T-helper 2 cell treated with Interferon-gamma antibody and Interleukin-4, amounts not matched to agents 100 ng/mL and 5 ng/mL, for 36 hours (primary cell): ENCODE data around the gene PIK3C3. TPM values are rescaled to one million over a fixed set of nuclear protein-coding genes. Genes with fewer than 3 reads are reported as not detected.
"Not testable (repeated sequence)": the region's sequence is repeated elsewhere in the genome, so short reads cannot be mapped to it uniquely, and the experiment has no call there.

Experiments
- intact Hi-C: fragments of 100-400 bp; cut with micrococcal nuclease; formaldehyde crosslinking; loops from one replicate; pipeline ENCODE4 v1.15.1; 2023
- total RNA-seq: library from RNA; stranded (reverse); gene quantifications from 2 replicates; pipeline ENCODE4 v1.2.3, GENCODE V29; 2022

PIK3C3 gene
- total RNA-seq, 1 donor from 2014 or later = 44.1 TPM

DNA sequence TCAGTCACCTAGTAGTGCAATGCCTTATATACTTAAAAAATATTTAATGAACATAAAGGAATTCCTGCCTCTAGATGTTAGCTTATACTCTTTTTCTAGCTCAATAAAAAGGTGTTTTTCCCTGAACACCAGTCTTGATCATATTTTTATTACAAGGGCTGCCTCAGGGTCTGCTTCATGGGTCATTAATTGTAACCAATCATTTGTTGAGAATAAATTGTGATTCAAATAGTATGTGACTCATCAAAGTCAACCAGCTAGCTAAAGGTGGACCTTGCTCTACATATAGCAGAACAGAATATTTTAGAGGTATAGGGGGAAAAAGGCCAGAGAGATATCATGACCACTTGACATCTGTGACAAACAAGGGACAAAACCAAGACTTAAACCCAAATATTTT is 114.0 kb downstream of the PIK3C3 start:
- intact Hi-C loops = no loop called here

DNA sequence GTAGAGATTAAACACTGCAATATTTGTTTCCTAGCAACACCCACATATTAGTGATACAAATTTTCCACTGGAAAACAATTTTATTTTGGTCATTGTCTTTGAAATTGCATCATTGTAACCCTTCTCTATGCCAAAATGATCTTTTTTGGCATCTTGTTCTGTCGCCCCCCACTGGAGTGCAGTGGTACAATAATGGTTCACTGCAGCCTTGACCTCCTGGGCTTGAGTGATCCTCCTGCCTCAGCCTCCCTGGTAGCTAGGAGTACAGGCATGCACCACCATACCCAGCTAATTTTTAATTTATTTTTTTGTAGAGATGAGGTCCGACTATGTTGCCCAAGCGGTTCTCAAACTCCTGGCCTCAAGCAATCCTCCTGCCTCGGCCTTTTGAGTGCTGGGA is 117.4 kb downstream of the PIK3C3 start:
- intact Hi-C loops = no loop called here

DNA sequence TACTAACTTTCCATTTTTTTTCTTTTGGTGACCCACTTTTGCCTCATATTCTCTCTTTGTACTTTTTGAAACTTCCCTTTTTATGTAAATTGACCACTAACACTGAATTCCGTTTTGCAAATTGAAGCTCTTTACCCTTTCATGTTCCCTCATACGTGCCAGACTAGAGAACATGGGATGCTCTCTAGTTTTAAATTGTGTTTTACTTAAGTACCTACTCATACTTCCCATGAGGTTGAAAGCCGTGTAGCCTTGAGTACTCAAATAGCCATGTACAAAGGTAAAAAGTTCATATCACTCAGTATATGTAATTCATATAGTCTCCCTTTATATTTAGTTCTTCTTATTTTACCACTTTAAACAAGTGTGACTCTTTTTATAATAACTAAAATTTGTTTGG is 119.7 kb downstream of the PIK3C3 start:
- intact Hi-C loops = no loop called here

DNA sequence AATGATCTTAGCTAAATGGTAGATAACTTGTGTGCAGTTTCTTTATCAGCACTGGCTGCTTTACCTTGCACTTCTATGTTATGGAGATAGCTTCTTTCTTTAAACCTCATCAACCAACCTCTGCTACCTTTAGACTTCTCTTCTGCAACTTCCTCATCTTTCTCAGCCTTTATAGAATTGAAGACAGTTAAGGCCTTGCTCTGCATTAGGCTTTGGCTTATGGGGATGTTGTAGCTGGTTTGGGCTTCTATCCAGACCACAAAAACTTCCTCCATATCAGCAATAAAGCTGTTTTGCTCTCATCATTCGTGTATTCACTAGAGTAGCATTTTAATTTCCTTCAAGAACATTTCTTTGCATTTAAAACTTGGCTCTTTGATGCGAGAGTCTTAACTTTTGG is 123.7 kb downstream of the PIK3C3 start:
- intact Hi-C loops = no loop called here

DNA sequence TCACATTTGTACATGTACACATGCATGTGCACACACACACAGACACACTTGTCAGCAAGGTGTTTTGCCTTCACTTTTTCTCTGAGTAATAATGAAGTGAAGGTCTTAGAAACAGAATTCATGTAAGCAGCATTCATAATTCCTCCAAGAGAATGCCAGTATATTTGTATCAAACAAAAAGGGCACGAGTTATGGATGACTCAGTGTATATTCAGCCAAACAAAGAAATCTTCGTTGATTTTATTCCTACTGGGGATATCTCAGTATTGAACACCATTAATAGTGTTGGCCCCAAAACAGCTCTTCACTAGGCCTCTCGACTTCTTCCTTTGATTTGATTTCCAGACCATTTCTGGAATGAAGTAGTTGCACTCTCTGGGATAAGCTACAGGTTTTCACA is 125.3 kb downstream of the PIK3C3 start:
- intact Hi-C loops = no loop called here

DNA sequence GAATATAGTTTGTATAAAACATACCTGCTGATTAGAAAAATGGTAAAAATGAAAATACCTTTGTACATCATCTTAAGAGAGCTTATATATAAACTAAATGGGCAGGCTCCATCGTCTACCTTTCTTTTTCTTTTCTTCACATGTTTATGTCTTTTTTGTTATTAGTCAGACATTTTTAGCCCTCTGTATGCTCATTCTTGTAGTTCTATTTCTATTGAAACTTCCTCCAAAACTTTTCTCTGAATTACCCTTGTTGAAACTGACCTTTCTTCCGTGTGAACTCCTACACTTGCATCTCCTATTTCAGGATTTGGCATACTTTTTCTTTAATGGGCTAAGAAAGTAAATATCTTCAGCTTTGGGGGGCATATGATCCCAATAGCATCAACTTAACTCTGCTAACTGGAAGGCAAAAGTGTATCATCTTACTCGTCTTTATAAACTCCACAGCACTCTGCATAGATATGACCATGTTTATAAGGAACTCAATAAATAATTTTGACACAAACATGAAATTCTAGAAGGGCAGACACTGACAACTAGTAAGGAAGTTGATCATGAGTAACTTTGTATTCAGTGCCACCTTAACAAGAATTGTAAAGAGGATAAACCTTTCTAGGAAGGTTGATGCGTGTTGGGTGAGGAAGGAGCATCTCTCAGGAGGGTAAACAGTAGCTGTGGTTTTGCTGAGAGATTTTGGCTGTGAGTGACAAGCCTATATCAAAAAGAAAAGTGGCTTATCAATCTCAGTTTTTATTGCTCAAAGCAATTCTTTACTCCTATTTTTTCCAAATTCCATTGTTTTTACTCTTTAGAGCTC is 127.6 kb downstream of the PIK3C3 start:
- intact Hi-C loops = no loop called here

DNA sequence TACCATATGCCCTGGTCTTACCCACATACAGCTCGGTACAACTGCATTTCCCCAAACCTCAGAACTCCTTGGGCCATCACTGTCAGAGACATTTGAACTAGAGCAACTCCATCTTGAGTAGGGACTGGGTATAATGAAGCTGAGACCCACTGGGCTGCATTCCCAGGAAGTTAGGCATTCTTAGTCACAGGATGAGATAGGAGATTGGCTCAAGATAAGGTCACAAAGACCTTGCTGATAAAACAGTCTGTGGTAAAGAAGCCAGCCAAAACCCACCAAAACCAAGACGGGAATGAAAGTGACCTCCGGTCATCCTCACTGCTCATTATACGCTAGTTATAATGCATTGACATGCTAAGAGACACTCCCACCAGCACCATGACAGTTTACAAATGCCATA is 131.3 kb downstream of the PIK3C3 start:
- intact Hi-C loops = no loop called here

DNA sequence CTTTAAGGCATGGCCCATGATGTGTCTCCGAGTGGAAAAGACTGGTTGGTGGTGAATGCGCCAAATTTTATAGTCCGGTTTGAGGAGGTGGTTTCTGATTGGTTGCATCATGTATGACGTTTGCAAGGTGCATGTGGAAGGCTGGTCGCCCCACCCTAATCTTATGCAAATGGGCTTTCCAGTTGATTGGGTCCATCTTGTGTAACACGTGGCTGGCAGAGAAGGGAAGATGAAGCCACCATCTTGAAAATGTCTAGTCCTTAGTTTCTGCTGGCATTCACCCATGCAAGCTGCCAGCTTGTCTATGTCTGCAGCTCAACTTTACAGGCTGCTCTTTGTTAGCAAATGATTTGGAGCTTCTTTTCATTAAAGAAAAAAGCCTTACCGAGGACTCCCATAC is 132.2 kb downstream of the PIK3C3 start:
- intact Hi-C loops = no loop called here

DNA sequence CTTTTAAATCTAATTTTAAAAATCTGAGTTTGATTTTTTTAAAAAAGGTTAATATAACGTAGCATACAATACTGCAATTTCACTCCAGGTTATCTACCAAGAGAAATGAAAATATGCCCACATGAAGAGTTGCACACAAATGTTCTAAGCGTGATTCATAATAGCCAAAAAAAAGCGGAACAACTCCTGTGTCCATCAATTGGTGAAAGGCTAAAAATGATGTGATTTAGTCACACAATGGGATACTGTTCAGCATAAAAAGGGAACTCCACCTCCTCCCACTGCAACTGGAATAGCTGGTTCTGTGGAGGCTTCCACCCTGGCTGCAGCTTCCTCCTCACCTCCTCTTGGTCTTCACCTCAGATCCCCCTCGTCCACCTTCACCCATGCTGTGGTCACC is 132.8 kb downstream of the PIK3C3 start:
- intact Hi-C loops = no loop called here

DNA sequence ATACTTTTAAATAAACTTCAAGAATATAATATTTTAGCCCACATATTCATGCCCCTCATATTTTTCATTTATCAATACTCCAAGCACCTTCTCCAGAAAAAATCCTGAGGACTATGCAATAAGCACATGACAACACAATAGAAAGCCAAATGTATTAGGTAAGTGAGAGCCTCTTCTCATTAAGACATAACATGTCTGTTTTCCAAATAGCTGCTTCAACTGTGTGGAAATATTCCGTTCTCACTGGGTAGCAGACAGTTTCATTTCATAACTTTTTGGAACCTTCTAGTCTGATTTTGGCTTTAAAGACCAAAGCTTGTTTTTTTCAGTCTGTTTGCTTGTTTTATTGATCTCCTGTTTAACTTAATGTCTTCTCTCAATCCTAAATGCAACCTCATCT is 137.8 kb downstream of the PIK3C3 start:
- intact Hi-C loops = no loop called here

DNA sequence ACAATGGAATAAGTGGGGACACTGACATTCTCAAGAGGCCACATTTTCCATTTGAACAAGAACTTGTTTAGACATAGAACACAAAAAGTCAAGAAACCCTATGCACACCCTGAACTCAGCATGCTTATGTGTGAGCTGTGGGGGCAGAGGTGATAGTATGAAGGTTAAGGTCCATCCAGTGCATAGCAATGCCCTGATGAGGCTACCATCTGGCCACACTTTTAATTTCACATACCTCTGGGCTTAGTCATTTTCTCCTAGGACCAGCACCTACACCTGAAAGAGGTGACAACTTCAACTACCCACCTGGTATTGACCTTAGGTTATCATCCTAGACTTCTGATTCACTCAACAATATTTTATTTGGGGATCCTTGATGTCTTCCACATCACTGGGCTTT is 139.8 kb downstream of the PIK3C3 start:
- intact Hi-C loops = no loop called here

DNA sequence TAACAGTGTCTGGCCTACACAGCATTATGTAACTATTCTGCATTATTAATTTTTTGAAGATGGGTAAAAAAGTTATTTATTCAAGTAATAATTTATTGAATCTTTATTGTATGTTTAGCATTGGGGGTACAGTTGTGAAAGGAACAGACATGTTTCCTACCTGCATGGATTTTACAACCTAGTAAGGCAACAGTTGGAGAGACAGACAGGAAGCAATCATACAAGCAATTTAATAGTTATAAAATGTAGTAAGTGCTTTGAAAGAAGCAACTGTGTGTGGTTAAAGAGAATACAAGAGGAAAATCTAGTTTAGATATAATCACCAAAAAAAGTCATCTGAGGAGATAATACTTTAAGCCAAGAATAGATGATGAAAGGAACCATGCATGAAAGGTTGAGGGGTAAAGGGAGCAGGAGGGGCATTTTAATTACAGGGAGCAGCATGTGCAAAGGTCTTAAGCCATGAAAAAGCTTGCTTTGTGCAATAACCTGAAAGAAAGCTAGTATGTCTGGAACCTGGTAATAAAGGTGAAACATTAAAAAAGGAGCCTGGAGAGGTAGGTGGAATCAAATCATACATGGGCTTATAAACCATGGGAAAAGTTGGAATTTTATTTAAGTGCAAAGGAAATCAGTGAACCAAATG is 140.8 kb downstream of the PIK3C3 start:
- intact Hi-C loops = no loop called here

DNA sequence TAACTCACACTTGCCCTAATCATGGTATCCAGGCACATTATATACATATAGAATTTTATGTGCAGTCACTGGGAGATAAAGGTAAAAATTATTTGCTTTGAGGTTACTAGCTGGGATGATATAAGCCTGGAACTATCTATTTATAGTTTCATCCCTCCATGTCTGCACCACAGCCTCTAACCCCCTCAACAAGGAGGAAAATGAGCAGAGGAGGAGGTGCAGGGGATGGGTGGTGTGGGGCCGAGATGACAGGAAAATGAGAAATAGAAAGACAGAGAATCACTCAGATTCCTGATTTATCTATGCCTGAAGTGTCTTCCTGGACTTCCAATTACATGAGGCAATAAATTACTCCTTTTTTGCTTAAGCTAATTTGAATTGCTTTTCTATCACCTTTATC is 145.2 kb downstream of the PIK3C3 start:
- intact Hi-C loops = no loop called here

DNA sequence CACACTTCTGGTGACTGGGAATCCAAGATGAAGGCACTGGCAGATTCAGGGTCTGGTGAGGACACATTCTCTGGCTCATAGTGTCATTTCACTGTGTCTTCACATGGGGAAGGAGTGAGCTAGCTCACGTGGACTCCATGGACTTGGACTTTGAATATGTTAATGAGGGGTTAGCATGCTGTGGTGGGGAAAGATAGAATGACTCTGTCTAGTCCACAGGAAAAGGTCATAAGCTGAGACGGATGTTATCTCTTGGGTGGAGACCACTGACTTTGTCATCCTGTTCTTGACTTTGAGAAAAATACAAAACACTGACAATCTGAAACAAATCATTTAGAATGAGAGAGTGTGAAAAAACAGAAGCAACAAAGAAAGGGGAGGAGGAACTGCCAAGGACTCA is 145.9 kb downstream of the PIK3C3 start:
- intact Hi-C loops = no loop called here

DNA sequence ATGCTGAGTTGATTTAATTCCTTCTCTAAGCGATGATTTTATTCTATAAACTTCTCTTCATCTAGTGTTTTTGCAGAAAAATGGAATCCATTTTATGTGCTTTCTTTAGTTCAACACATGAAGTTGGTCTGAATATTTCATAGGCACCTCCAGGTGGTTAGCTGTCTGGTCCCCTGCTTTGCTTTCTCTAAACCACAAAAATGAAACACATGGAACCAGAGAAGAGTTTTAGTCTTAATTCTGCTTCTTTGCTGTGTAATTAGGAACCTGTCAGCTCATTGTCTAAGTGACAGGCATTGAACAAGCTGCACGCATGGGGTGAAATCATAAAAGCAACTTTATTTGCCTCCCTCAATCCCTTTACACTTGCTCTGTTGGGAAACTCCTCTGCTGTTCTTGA is 150.4 kb downstream of the PIK3C3 start:
- intact Hi-C loops = no loop called here

DNA sequence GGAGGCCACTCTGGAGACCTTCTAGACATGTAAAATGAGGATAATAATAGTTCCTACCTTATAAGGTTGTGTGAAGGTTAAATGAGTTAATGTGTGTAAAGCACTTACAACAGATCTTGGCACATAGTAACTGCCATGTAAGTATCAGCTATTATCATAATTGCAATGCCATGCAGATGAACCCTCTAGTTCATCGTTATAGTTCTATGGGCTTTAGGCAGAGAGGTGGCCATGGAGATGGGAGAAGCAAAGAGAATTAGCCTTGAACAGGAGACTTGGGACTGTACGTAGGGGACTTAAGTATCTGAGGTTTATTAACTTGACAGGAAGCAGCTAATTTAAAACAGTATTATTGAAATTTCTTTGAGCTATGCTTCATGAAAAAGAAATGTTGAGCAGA is 151.8 kb downstream of the PIK3C3 start:
- intact Hi-C loops = no loop called here

DNA sequence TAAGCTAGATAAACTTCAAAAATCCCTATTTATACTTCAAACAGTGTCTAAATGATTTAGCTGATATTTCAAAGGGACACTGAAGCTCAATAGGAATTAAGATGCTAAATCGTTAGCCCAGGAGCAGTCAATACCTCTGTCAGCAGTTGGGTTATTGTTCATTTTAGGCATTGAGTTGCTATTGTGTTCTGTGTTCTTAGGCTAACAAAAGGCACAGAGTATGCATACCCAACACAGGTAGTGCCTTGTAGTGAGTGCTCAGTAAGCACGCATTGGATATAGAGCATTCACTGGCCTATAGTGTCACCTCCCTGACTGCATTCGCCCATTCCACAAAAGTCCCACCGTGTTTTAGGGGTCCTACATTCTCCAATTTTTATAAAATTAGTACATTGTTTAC is 152.3 kb downstream of the PIK3C3 start:
- intact Hi-C loops = no loop called here

DNA sequence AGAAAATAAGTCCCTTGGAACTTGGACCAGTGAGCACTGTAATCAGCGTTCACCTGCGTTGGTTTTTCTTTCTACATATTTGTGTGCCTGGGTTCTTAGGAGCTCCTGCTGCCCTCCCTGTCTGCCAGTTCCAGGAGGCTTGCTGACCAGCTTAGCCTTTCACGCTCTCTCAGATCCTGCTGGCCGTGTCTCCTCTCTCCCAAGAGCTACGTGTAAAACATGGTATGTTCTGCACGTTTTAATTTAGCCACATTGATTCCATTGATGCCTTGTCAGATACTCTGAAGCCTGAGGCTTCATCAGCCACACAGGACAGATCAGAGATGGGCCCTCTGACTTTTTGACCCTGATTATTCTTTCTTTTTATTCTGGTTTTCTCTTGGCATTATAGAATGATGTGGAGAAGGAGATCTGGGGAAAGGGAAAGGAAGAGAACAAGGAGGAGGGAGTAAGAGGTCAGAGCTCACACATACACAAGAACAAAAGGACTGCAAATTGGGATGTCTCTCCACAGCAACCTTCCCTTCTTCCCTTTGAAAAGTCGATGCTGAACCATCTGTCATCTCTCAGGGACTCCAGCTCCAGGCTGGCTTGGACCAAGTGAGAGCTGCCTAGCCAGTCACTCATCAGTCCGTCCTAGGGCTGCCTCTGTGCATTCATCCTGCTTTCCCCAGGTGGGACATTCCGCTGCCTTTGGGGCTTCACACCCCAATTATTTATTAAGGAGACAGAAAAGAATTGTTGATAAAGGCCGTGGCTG is 152.8 kb downstream of the PIK3C3 start:
- intact Hi-C loops = no loop called here

DNA sequence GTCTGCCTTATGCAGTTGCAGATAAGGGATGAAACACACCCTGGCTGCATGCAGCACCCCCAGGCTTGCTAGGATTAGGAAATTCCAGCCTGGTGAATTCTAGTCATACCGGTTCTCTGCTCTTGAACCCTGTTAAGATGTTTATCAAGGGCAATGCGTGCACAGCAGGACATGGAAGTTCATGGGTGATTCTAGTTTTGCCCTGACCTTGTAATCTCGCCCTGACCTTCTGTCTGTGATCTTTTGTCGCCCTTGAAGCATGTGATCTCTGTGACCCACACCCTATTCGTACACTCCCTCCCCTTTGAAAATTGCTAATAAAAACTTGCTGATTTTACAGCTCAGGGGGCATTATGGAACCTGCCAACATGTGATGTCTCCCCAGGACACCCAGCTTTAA is 157.1 kb downstream of the PIK3C3 start:
- intact Hi-C loops = not testable (repeated sequence)

DNA sequence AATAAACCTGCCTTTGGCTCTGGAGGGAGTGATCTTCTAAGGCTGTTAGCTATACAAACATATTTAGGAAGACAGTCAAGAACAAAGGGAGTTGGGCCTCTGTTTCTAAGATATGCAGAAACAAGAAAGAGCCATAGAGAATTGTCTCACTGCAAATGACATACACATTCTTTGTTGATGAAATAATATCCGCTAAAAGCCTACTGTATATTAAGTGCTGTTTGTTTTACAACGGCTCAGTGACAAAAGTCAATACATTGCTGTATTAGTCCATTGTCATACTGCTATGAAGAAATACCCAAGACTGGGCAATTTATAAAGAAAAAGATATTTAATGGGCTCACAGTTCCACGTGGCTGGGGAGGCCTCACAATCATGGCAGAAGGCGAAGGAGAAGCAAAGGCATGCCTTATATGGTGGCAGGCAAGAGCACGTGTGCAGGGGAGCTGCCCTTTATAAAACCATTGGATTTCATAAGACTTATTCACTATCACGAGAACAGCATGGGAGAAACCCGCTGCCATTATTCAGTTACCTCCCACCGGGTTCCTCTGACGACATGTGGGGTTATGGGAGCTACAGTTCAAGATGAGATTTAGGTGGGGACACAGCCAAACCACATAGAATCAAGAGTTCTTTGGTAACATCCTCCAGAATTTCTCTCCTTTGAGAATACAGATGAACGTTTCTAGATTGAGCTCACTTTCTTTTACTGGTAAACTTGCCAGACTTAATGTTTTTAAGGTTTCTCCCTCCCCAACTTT is 157.8 kb downstream of the PIK3C3 start:
- intact Hi-C loops = no loop called here

DNA sequence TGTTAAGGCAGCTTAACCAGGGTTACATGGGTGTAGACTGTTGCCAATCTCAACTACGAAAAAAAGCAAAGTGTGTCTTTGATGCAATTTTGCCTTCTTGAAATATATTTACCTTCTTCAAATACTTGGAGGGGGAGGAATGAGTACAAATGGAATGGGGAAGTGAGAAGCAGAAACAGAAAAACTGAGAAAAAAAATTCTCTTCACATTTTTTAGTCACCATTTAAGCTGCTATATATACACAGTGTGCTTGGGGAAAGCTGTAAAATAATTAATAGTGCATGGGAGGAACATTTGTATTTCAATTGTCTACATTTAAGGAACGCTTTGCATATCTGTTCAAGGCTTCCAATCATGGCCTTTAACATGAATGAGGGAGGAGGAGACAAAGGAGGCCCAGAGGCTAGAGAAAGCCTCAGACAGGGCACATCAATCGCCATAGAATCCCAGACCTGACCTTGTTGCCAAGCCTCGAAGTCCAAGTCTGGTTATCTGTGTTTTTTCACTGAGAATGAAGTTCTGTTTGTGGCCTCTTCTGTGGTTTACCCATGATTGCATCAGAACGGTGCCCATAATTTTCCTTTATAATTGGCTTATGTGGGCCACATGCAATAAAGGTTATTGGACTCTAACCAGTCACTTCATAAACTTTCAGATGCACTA is 158.6 kb downstream of the PIK3C3 start:
- intact Hi-C loops = loop anchor here (2.0 kb wide), 2 partner anchors 61 to 161 kb away; no protein-coding TSS in a partner anchor
